PC-3 (cell line): ENCODE data around the gene C1orf105.

ENCODE experiments used
- CTCF ChIP-seq: fragments of 300-600 bp; sonication (generic); conservative IDR thresholded peaks from 2 replicates; pipeline ENCODE4 v1.5.1; 2017; ENCODE audit warnings: antibody characterized with exemption, low read depth, mild to moderate bottlenecking, low read length
- EZH2phosphoT487 ChIP-seq: fragments of 300-600 bp; sonication (generic); IDR thresholded peaks from 2 replicates; pipeline ENCODE4 v1.6.1; 2018; ENCODE audit warnings: mild to moderate bottlenecking, antibody characterized with exemption, low read length, borderline replicate concordance

- no peak for TF ChIP-seq CTCF
- no peak for TF ChIP-seq EZH2phosphoT487
These were observed 2.9 kb downstream of the C1orf105 start for GRCh38 chr1:172423336-172423735.
